ENCODE data around the gene TTLL11.

The TTLL11 gene

DNA sequence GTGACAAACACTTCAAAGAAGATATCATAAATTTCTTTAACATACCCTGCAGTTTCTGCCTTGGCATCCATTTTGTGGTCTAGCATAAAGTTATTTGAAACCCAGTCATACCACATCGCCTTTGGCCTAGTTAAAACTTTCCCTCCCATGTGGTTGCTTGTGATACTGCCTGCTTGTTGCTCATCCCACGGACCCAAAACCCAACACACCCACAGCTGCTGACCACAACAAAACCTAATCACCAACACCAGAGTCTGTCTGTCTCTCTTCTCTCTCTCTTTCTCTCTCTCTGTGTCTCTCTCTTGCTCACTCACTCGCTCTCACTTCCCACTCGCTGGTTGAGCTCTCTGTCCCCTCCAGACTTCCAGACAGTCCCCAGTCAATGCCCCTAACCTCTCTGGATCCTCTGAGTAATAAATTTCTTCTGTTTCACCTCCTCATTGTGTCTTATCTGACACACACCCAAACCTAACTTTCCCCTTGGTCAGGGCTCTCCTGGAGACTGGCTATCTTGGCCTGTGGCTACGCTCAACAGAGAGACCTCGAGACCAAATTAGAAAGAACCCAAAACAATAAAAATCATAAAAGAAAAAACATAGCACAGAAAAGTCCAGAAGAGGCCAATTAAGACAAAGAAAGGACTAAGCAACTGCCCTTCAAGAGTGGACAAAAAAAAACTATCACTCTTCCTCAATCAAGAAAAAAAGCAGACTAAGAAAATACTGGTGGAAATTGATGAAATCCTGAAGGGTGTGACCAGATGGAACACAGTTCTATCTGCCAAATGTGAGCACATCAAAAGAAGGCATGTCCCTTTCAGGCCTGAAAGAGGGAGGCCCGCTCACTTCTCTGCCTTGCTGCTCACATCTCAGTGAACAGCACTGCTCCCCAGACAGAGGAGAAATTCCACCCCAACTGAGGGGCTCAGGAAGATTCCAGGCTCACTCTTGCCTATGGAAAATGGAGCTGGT is 41.5 kb downstream of the TTLL11 start:
- DNase-seq (ENCODE audit: low read depth in 2 of 2): no peak

DNA sequence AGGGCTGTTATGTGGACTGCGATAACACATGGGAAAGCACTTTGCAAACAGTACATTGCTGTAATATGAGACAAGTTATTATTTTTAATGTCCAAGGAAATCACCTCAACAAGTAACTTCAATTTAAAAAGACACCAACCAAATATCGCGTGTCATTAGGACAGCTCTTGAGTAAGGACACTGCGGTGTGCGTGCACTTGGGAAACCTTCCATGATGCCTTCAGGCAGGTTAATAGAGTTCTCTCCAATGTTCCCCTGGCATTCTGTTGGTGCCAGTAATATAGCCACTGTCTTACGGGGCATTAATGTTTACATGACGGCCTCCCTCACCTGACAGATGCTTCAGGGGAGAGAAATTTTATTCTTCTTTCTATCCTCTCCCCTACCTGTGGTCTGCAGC is 42.9 kb downstream of the TTLL11 start:
- DNase-seq (ENCODE audit: low read depth in 2 of 2): no peak

DNA sequence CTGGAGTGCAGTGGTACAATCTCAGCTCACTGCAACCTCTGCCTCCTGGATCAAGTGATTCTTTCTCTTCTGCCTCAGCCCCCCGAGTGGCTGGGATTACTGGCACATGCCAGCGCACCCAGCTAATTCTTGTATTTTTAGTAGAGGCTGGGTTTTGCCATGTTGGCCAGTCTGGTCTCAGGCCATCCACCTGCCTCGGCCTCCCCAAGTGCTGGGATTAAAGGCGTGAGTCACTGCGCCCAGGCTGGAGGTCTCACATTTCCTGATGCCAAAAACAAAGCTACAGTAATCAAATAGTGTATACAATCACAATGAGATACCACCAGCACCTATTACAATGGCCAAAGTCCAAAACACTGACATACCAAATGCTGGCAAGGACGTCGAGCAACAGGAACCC is 51.1 kb downstream of the TTLL11 start:
- DNase-seq (ENCODE audit: low read depth in 2 of 2): no peak

DNA sequence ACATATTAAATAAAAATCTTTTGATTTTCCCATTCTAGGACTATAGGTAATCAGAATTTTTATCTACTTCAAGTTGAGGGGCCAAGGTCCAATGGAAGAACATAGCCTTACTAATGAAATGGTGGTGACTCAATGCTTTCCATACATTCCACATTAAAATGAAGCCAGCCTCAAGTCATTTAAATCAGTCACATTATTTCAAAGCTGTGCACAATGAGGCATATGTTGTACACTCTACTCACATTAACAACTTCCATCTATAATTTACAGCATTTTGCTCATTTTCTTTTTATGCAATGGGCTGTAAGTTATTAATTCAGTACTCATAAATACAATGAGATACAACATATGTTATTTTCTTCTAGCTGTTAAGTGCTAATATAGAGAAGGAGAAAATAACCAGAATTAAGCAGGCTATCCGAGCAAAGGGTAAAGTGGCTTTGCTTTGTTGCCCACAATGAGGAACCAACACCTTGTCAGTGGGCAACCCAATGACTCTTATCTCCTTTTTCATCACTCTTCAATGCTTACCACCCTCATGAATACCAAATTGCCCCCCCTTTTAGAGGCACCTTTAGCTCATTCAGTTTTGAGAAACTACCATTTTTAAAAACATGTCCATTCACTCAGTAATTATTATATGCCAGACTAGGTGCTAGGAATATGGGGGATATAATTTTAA is 52.4 kb downstream of the TTLL11 start:
- no peak for DNase-seq (ENCODE audit: low read depth in 2 of 2)

DNA sequence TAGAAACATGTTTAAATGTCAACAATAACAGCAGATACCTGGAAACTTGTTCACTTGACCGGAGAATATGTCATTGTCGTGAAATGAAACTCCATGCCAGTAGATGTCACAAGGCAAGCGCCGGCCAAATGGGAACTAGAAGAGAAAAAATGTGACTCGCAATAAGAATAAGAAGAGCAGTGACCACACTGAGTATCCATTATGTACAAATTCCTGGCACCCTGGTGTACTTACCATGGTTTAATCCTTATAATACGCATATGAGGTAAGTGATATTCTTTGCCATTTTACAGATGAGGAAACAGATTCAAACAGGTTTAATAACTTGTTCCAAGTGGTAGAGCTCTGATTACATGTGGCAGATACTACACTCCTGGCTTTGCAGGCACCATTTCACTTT is 53.9 kb downstream of the TTLL11 start:
- no peak for DNase-seq (ENCODE audit: low read depth in 2 of 2)

DNA sequence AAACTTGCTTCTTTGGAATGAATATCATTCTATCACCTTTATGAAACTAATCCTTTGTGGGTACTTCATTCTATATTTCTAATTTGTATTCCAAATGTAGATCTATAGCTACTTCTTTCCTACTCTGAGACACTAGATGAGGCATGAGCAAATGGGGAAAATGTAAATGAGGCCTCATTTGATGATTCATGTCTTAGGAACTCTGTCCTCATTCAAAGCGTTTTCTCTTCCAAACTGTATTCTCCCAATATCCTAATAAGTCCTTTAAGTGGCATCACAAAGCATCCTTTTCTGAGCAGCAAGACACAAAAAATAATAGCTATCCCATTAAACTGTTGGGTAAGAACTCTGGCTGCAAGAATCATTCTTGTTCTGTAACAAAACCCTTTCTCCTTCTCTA is 56.1 kb downstream of the TTLL11 start:
- DNase-seq (ENCODE audit: low read depth in 2 of 2): no peak

DNA sequence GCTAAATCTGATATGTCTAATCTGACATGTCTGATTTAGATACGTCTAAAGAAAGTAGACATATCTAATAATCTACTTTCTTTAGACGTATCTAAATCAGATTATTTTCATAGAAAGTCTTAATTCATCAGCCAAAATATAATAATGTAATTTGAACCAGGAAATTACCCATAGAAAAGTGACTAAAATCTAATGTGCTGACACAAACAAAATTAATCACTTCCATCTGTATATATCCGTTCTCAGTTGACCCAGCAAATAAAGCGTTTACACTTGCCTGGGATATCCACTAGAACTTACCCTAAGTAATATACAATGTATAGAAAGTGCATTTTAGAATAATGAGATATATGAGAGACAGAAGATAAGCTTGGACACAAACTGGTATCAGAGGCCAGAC is 56.7 kb downstream of the TTLL11 start:
- DNase-seq (ENCODE audit: low read depth in 2 of 2): no peak

DNA sequence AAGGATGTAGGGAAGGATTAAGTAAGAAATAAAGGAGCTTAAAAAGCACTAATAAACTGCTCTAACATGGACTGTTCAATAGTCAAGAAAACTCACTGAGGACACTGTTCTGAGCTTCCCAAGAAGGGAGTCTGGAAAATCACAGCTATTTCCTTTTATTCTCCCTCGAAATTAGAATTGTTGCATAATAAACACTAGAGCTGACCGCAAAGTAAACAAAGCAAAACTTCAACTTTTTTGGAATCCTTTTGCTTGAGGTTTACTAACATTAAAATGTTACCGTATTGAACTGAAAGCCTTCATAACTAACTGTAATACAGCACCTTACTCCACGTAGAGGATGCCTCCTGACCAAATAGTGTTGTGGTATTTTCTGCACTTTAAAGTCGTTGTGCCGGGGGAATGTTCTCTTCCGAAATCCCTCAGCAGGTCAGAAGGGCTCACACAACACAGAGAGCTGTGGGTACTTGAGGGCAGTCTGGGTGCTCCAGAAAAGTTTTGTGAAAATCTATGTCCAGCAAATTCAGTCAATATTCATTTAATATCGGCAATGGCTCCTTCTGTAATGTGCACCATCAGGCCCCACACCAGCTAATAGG is 59.2 kb downstream of the TTLL11 start:
- no peak for DNase-seq (ENCODE audit: low read depth in 2 of 2)

DNA sequence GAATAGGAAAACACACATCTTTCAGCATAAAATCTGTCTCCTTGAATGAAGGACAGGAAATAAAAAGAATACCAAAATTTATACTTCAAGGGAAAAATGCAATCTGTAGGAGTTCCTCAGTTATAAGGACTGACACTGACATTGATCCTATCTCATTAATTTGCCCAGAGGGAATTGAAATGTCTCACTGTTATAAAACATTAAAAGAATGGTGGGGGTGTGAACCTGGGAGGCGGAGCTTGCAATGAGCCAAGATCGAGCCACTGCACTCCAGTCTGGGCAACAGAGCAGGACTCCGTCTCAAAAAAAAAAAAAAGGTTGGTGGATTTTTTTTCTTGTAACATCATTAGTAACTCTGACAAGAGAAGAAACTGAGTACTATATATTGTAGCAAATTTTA is 60.8 kb downstream of the TTLL11 start:
- DNase-seq (ENCODE audit: low read depth in 2 of 2): no peak

DNA sequence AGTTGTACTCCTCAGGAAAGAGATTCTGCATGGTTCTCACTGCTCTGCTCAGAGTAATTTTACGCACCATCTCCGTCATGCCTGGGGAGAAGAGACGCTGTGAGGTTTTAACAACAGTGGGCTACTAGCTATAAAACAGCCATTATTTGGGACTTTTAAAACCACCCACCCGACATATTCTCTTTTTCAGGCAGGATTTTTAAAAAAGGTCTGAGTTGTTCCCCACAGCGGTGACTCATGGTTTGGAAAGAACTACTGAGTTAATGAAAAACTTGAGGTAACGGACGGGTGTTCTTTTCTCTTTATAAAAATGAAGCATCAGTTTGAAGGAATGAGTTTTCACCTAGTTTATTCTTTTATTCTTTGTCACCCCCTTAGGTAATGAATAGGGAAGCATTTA is 61.3 kb downstream of the TTLL11 start:
- DNase-seq (ENCODE audit: low read depth in 2 of 2): no peak

DNA sequence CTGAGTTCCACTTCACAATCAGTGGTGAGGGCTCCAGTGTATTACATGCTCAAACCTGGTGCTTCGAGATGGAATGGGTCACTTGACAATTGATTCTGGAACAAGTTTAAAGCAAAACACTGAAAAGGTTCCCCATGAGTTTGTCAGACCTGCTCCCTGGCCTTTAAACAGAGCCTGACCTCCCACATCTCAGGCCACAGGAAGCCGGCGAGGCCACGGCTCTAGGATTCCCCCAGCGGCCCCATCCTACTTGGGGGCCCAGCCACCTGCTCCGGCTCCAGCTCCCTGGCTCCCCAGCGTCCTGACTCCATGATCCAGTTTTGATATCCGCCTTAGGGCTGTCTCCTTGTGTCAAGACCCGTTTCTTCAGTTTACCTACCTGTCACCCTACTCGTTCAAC is 62.0 kb downstream of the TTLL11 start:
- DNase-seq (ENCODE audit: low read depth in 2 of 2): no peak

DNA sequence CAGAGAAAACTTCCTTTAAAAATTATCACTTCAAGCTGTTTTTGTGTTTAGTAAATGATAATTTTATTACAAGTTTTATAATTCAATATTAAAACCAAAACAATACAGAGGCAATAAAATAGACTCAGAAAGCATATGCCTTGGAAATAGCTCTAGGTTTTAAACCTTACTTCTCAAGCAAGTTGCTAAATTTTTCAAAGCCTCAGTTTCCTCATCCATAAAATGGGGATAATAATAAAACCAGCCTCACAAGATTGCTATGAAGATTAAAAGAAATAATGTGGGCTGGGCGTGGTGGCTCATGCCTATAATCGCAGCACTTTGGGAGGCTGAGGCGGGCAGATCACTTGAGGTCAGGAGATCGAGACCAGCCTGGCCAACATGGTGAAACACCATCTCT is 62.8 kb downstream of the TTLL11 start:
- no peak for DNase-seq (ENCODE audit: low read depth in 2 of 2)

DNA sequence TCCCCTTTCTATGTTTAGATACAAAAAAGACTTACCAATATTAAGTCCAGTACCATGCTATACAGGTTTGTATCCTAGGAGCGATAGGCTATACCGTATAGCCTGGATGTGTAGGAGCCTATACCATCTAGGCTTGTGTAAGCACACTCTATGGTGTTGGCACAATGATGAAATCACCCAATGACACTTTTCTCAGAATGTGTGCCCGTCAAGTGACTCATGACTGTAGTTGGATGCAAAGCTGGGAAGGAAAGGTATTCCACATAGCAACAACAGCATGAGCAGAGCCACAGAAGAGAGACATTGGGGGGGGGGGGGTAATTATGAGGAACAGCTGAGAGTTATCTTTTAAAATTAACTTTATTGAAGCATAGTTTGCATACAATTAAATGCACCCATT is 63.2 kb downstream of the TTLL11 start:
- no peak for DNase-seq (ENCODE audit: low read depth in 2 of 2)

DNA sequence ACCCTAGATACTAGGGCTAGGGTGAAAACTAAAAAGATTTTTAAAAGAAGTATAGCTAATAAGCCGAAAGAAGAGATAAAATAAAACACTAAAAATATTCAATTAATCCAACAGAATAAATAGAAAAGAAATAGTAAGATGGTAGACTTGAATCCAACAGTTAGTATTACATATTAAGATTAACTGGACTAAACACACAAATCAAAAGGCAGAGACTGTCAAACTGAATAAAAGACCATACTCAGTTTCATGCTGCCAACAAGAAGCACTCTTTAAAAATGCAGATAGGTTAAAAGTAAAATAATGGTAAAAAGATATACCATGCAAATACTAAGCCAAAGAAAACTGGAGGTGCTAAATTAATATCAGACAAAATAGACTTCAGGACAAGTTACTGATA is 65.0 kb downstream of the TTLL11 start:
- DNase-seq (ENCODE audit: low read depth in 2 of 2): no peak

DNA sequence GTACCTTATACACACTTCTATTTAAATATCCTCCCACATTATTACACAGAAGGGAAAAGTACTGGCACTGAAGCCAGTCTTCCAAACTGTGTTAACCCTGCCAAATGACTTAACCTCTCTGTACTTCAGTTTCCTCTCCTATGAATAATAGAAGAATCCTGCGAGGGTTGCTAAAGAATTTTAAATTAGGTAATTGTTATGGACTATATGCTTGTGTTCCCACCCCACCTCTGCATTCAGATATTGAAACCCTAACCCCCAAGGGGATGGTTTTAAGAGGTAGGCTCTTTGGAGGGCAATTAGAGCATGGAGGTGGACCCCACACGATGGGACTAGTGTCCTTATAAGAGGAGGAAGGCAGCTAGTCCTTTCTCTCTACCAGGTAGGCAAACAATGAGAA is 72.7 kb downstream of the TTLL11 start:
- no peak for DNase-seq (ENCODE audit: low read depth in 2 of 2)

DNA sequence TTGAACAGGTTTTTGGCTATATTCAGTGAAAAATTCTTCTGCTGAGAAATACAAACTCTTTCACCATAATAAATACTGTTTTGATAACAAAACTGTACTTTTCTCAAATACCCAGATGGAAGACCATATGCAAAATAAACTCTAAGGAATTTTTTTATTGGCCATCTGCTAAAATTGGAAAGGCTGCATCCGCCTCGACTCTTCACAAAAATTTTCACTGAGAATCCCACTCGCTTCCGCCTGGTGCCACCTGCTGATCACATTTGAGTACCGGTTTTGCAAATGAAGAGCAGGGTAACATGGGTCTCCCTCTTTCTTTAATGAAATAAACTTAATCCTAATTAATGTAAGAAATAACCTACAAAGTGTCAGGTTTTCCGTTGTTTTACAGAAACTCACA is 76.4 kb downstream of the TTLL11 start:
- DNase-seq (ENCODE audit: low read depth in 2 of 2): no peak

DNA sequence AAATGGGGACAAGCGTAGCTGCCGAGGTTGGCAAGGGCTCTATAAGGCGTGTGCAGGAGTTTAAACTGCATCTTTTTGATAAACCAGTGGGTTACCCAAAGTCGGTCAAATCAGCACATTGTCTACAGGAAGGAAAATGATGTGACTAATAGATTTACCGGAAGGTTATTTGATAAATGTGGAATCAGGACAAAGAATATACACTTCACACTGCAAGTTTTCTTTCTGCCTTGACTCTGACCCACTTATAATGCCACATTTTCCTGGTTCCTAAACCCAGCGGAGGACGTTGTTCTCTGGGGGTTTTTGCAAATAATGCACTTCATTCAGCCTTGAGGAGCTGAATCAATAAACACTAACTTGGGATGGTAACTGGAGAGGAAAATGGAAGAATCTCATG is 76.8 kb downstream of the TTLL11 start:
- no peak for DNase-seq (ENCODE audit: low read depth in 2 of 2)

DNA sequence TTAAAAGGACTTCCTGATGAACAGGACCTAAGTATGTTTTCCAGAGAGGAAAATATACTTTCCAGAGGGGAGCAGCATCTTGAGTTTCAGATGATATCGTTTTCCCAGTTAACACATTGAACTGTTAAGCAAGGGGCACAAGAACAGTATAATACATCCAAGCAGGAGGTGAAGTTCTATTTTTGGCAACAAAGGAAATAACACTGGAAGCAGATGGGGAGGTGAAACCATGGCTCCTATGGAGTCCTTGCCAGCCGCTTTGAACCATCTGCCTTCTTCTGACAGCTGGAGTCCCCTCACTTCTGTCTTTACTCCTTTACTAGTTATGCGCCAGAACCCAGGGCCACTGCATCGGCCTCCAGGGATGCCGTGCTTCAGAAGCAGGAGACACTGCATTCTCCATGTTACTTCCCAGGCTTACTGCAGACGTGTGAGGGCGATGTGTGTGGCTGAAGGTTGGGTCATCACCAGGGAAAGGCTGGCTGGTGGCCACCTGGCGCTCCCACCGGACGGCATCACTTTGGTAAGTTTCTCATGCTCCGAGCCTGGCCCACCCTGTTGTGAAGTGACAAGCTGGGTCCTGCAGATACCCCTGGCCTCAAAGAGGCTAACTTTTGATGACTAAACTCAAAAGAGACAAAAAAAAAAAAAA is 77.8 kb downstream of the TTLL11 start:
- DNase-seq (ENCODE audit: low read depth in 2 of 2): no peak

DNA sequence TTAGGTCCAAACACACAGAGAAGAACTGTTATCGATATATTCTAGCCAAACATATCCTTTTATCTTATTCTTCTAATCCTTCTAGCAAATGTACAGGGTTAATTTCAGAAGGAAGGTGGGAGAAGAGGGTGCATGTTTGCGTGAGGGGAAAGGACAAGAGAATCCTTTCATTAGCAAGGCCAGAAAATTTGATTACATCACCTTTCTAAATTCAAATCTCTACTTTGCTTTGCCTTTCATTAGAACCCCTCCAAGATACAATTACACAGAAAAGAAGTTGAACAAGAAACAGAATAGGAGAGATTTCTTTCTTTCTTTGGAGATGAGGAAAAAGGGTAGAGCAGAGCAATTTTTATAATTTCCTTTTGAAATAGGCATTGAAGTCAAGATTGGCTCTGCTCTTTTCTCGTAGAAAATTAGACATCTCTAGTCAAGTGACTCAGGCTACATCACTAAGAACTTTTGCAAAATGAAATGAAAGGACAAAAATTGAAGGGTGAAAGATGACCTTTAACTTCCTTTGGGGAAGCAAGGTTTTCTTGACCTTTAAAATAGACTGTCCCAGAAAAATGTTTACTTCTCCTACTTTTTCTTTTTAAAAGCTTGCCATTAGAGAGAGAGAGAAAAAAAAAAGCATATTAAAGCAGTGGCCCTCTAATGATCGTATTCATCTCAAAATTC is 81.2 kb downstream of the TTLL11 start:
- no peak for DNase-seq (ENCODE audit: low read depth in 2 of 2)

DNA sequence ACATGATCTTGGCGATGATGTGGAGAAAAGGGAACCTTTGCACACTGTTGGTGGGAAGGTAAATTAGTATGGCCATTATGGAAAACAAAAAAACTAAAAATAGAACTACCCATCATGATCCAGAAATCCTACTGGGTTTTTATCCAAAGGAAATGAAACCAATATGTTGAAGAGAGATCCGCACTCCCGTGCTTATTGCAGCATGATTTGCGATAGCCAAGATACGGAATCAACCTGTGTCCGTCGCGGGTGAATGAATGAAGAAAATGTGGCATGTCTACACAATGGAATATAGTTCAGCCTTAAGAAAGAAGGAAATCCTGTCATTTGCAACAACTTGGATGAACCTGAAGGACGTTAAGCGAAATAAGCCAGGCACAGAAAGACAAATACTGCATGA is 84.5 kb downstream of the TTLL11 start:
- no peak for DNase-seq (ENCODE audit: low read depth in 2 of 2)

DNA sequence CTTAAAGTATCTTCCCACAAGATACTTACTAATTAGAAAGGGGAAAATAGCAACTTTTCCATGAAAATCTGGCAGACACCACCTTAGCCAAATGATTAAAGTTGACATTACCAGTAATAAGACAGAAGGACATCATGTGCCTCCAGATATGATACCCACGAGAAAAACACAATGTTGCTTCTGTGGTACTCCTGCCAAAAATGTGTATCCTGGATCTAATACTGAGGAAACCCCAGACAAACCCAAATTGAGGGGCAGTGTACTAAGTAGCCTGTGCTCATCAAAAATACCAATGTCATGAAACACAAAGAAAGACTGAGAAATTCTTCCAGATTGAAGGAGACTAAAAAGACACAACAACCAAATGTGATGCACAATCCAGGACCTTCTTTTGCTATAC is 85.3 kb downstream of the TTLL11 start:
- no peak for DNase-seq (ENCODE audit: low read depth in 2 of 2)

DNA sequence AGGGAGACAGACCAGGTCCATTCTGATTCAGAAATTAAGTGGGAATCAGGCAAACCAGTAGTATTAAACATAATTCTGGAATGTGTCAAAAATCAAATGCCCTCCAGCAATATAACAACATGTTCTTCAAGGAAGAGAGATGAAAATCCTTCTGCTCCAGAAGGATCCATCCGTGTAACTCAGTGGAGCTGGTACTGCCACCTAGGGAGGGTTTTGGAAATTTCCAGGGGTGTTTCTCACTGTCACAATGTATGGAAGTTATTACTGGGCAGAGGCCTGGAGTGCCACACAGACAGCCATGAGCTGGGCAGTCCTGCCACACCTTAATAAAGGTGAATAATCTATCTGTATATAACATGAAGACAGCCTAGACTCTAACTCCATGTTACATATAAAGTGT is 87.5 kb downstream of the TTLL11 start:
- no peak for DNase-seq (ENCODE audit: low read depth in 2 of 2)

All from stimulated activated CD8-positive, alpha-beta memory T cell treated with anti-CD3 and anti-CD28 coated beads, Interleukin-7, amount 100 ng/mL, for 1 hour (primary cell).